H1 (cell line): ENCODE measurements around the gene DHDH. TPM values are rescaled to one million over a fixed set of nuclear protein-coding genes. Genes with fewer than 3 reads are reported as not detected.

Source experiments
- SIN3A ChIP-seq, 2 experiments: IDR thresholded peaks in 1 of 2; conservative IDR thresholded peaks in 1 of 2; 2 replicates each; pipeline ENCODE4 v1.6.1; 2011 to 2012; ENCODE audit warnings: low read length in 2 of 2, improper control_type of control experiment in 1 of 2, low read depth in 1 of 2, mild to moderate bottlenecking in 1 of 2
- polyA plus RNA-seq, 7 experiments: library from polyadenylated mRNA; depleted of rRNA in 3 of 7; stranded (reverse) in 5 of 7; unstranded in 2 of 7; fragments of >200 nt in 5 of 7; fragments of 200-250 nt in 2 of 7; gene quantifications; 1 replicate in 5 of 7; 2 replicates in 1 of 7; 4 replicates in 1 of 7; pipeline versions ENCODE4 v1.2.1 to v1.2.3, GENCODE V29; 2011 to 2013; ENCODE audit warnings: missing spikeins in 2 of 7, mixed read lengths in 2 of 7
- total RNA-seq: library from RNA; stranded (reverse); fragmentation: NEBNext Ultra II Directional; extraction: Animal tissue kit (Norgen Biotek cat#: 25700); gene quantifications from 2 replicates; pipeline ENCODE4 v1.2.1, GENCODE V29; 2021

The DHDH gene
- total and polyA plus RNA-seq, 2 of the 8 experiments (the other 6 are each of a cell fraction or from before 2014, with no cell fraction given): 2.2 to 2.8 TPM

GRCh38 chr19:48883726-48884125 lies 49.8 kb upstream of the DHDH start (continued):
- TF ChIP-seq SIN3A (conservative IDR thresholded peaks at IDR 0.05 in 1 of 2, IDR thresholded peaks at IDR 0.05 in 1 of 2; ENCODE audit: low read depth in 1 of 2, low read length in 2 of 2): no peak
